Measurements from ENCODE around the gene FNTB. TPM values are rescaled to one million over a fixed set of nuclear protein-coding genes. Genes with fewer than 3 reads are reported as not detected.

Gene FNTB
- total RNA-seq, 1 experiment from 2014 or later, result 26.7 TPM

DNA sequence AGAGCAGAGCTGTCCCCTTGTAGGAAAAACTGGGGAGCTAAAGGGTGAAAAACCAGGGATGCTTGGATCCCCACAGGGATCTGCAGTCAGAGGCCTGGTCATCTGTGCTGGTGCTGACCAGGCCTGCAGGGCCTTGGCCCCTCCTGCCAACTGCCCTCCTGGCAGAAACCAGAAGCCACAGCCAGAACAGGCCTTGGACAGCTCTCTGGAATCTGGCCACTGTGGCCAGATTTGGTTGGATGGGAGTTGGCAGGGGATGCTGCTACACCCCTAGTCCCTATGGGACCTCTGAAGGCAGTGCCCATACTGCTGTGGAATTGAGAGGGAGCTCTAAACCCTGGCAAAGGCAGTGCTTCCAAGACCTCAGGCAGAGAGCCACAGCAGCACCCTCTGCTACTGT, 35.0 kb upstream of the FNTB start (continued):
- no peak for TF ChIP-seq REST (IDR thresholded peaks at IDR 0.05; ENCODE audit: low read depth)

GRCh38 chr14:64952598-64953309, 33.9 kb upstream of the FNTB start:
- ATAC-seq, result peak; percentile 76
- H3K79me2 ChIP-seq (ENCODE audit: insufficient read depth, low read length), result no peaks in the 10 kb centered on the region
- no peaks in the 10 kb centered on the region for H3K27me3 ChIP-seq (ENCODE audit: insufficient read depth, low read length)
- no TSS peak for BruUV-seq (replicated peaks)
- H3K36me3 ChIP-seq (ENCODE audit: control insufficient read depth in 1 of 2, insufficient read depth in 2 of 2, low read length in 2 of 2), result no peaks in the 10 kb centered on the region
- H3K27ac ChIP-seq (ENCODE audit: low read depth, low read length), result no peak overlapping the region
- no peak overlapping the region for H2AFZ ChIP-seq (ENCODE audit: low read depth, low read length, poor library complexity, severe bottlenecking)
- H3K4me1 ChIP-seq (ENCODE audit: control insufficient read depth in 1 of 2, insufficient read depth in 2 of 2, low read length in 2 of 2), result no peaks in the 10 kb centered on the region
- intact Hi-C loops (cut with micrococcal nuclease), result no loop called here
- no peak overlapping the region for H3K4me3 ChIP-seq (replicated peaks in 1 of 2; ENCODE audit: low read depth in 1 of 2, low read length in 2 of 2)
- ChIA-PET CTCF (interaction anchor here (1.1 to 1.2 kb wide), 2 partner anchors 9 kb away, joined by 3 read pairs; no protein-coding TSS in a partner anchor), POLR2A (no interaction called here), RAD21 (ENCODE audit: low non-redundant PET in 1 of 2, low total read pairs in 2 of 2, uncharacterized antibody in 2 of 2, unreplicated experiment in 2 of 2) (no interaction called here)
- H3K9me2 ChIP-seq (ENCODE audit: insufficient read depth), result no peaks in the 10 kb centered on the region
- no peak for DNase-seq (ENCODE audit: low read depth, low spot score)
- H3K4me2 ChIP-seq (ENCODE audit: low read length), result no peak overlapping the region
- no peak overlapping the region for H3K9ac ChIP-seq (ENCODE audit: low read length)
- no peak for TF ChIP-seq YY1 (IDR thresholded peaks at IDR 0.05; ENCODE audit: extremely low read depth, insufficient replicate concordance, low read depth, low read length)
- TF ChIP-seq EGR1 (IDR thresholded peaks at IDR 0.05; ENCODE audit: low read depth), result no peak
- no peak for TF ChIP-seq ZFX (IDR thresholded peaks at IDR 0.05)
- TF ChIP-seq, protein P1, sequence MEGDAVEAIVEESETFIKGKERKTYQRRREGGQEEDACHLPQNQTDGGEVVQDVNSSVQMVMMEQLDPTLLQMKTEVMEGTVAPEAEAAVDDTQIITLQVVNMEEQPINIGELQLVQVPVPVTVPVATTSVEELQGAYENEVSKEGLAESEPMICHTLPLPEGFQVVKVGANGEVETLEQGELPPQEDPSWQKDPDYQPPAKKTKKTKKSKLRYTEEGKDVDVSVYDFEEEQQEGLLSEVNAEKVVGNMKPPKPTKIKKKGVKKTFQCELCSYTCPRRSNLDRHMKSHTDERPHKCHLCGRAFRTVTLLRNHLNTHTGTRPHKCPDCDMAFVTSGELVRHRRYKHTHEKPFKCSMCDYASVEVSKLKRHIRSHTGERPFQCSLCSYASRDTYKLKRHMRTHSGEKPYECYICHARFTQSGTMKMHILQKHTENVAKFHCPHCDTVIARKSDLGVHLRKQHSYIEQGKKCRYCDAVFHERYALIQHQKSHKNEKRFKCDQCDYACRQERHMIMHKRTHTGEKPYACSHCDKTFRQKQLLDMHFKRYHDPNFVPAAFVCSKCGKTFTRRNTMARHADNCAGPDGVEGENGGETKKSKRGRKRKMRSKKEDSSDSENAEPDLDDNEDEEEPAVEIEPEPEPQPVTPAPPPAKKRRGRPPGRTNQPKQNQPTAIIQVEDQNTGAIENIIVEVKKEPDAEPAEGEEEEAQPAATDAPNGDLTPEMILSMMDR (IDR thresholded peaks at IDR 0.05 in 2 of 3, conservative IDR thresholded peaks at IDR 0.05 in 1 of 3; ENCODE audit: borderline replicate concordance in 1 of 3, insufficient read depth in 1 of 3, low read depth in 2 of 3, low read length in 2 of 3), result peak in 2 of 3 experiments; percentile 12 to 17; a peak in 2 of 6 replicates
- TF ChIP-seq SP1 (IDR thresholded peaks at IDR 0.05; ENCODE audit: low read depth), result no peak
- TF ChIP-seq EZH2 (IDR thresholded peaks at IDR 0.05), result no peak
- no peak for TF ChIP-seq SRF (IDR thresholded peaks at IDR 0.05; ENCODE audit: low read depth)
- H3K9me3 ChIP-seq (ENCODE audit: control insufficient read depth in 1 of 2, insufficient read depth in 1 of 2, low read depth in 1 of 2, low read length in 2 of 2), result no peaks in the 10 kb centered on the region
- no peaks in the 10 kb centered on the region for H4K20me1 ChIP-seq (ENCODE audit: insufficient read depth)
